OCI-LY7 (cell line): ENCODE results near the gene CCBE1.

Experiments
- EZH2phosphoT487 ChIP-seq: fragments of 200-600 bp; sonication (generic); IDR thresholded peaks from 2 replicates; pipeline ENCODE4 v1.6.1; 2018; ENCODE audit warnings: low read depth, borderline replicate concordance, mild to moderate bottlenecking, mixed run types, antibody characterized with exemption, low read length, moderate library complexity, mixed read lengths
- TF ChIP-seq, protein P1 (sequence below): fragments of 200-600 bp; sonication (generic); conservative IDR thresholded peaks from 2 replicates; pipeline ENCODE4 v1.5.1; 2014; ENCODE audit warnings: mild to moderate bottlenecking, antibody characterized with exemption, low read length, moderate library complexity, mixed read lengths

DNA sequence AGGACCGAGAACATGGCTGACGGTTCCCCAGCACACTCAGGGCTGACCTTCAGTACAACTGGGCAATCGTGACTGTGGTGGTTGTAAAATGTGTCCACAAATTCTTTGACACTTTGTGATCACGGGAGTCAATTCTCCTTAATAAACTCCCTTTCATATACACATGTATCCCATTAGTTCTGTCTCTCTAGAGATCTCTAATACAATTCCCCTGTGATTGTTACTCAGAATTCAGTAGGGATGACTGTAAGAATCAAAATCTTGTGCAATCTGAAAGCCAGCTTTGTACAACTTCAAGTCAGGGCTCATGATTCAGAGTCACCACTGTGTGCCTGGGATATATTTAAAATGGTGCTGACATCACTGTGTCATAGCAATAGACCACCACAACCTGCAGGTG, 248.7 kb downstream of the CCBE1 start:
- TF ChIP-seq, protein P1, sequence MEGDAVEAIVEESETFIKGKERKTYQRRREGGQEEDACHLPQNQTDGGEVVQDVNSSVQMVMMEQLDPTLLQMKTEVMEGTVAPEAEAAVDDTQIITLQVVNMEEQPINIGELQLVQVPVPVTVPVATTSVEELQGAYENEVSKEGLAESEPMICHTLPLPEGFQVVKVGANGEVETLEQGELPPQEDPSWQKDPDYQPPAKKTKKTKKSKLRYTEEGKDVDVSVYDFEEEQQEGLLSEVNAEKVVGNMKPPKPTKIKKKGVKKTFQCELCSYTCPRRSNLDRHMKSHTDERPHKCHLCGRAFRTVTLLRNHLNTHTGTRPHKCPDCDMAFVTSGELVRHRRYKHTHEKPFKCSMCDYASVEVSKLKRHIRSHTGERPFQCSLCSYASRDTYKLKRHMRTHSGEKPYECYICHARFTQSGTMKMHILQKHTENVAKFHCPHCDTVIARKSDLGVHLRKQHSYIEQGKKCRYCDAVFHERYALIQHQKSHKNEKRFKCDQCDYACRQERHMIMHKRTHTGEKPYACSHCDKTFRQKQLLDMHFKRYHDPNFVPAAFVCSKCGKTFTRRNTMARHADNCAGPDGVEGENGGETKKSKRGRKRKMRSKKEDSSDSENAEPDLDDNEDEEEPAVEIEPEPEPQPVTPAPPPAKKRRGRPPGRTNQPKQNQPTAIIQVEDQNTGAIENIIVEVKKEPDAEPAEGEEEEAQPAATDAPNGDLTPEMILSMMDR, result no peak
- no peak for TF ChIP-seq EZH2phosphoT487
